Common myeloid progenitor, CD34-positive (primary cell): ENCODE data around the gene DVL3.

Experiments
- CTCF ChIA-PET: fragments of 350-600 bp; sonication (Branson Sonifier 250); formaldehyde crosslinking; loops from one replicate; lab custom pipeline; 2021; ENCODE audit warnings: antibody characterized with exemption; lab: Charles Lee
- POLR2A ChIA-PET: fragments of 350-600 bp; sonication (Branson Sonifier 250); formaldehyde crosslinking; loops from one replicate; lab custom pipeline; 2021; ENCODE audit warnings: antibody characterized with exemption; lab: Charles Lee
- DNase-seq, 3 donors: peaks; one replicate each; pipeline versions ENCODE4 v3.0.0 to v3.0.0-alpha.2; 2013
- H3K27ac ChIP-seq, 2 experiments: 1 replicate in 1 of 2; 2 replicates in 1 of 2; pipeline ENCODE4 v1.7.0; 2013; ENCODE audit warnings: inconsistent platforms in 2 of 2, low read length in 2 of 2, mild to moderate bottlenecking in 2 of 2, low read depth in 1 of 2, moderate library complexity in 1 of 2; ENCODE audit not compliant: severe bottlenecking in 2 of 2, insufficient read depth in 1 of 2, poor library complexity in 1 of 2
- H3K27me3 ChIP-seq, 5 experiments: replicated peaks in 2 of 5; 1 replicate in 3 of 5; 2 replicates in 2 of 5; pipeline versions ENCODE4 v1.6.1 to v1.7.0; 2013; ENCODE audit warnings: low read length in 4 of 5, mild to moderate bottlenecking in 2 of 5, moderate library complexity in 2 of 5, inconsistent platforms in 1 of 5; ENCODE audit not compliant: insufficient read depth in 5 of 5, control insufficient read depth in 4 of 5
- H3K36me3 ChIP-seq, 4 experiments: 1 replicate in 2 of 4; 2 replicates in 2 of 4; pipeline versions ENCODE4 v1.6.1 to v1.7.0; 2013; ENCODE audit warnings: low read length in 3 of 4, control low read depth in 1 of 4, mild to moderate bottlenecking in 1 of 4; ENCODE audit not compliant: control insufficient read depth in 4 of 4, insufficient read depth in 4 of 4
- H3K4me1 ChIP-seq, 4 experiments: 1 replicate in 3 of 4; 2 replicates in 1 of 4; pipeline versions ENCODE4 v1.6.1 to v1.7.1; 2013; ENCODE audit warnings: low read length in 3 of 4, mild to moderate bottlenecking in 3 of 4, control low read depth in 1 of 4, inconsistent platforms in 1 of 4, moderate library complexity in 1 of 4; ENCODE audit not compliant: control insufficient read depth in 4 of 4, insufficient read depth in 4 of 4; ENCODE audit errors: control extremely low read depth in 1 of 4
- H3K4me3 ChIP-seq, 7 experiments: 1 replicate in 4 of 7; 2 replicates in 3 of 7; pipeline versions ENCODE4 v1.5.1 to v1.7.0; 2013; ENCODE audit warnings: mild to moderate bottlenecking in 7 of 7, low read length in 6 of 7, moderate library complexity in 6 of 7, inconsistent platforms in 2 of 7, low read depth in 2 of 7, control low read depth in 1 of 7; ENCODE audit not compliant: insufficient read depth in 4 of 7, control insufficient read depth in 1 of 7; ENCODE audit errors: extremely low read depth in 1 of 7
- H3K9me3 ChIP-seq, 5 experiments: 1 replicate in 4 of 5; 2 replicates in 1 of 5; pipeline versions ENCODE4 v1.6.1 to v1.7.1; 2013; ENCODE audit warnings: low read length in 4 of 5, mild to moderate bottlenecking in 2 of 5, inconsistent platforms in 1 of 5, low read depth in 1 of 5, moderate library complexity in 1 of 5; ENCODE audit not compliant: control insufficient read depth in 4 of 5, insufficient read depth in 2 of 5; ENCODE audit errors: control extremely low read depth in 1 of 5
- WGBS: methylation state at CpG from one replicate; pipeline ENCODE4 v1.1.5; 2013; ENCODE audit not compliant: insufficient coverage; 5-methylcytosine and 5-hydroxymethylcytosine counted together

DVL3 gene

GRCh38 chr3:184200825-184201224, 45.6 kb downstream of the DVL3 start:
- ChIA-PET CTCF (no interaction called here), POLR2A (no interaction called here)

GRCh38 chr3:184203526-184203925, 48.3 kb downstream of the DVL3 start:
- 92% methylated on average over 8 of the region's 8 CpGs for WGBS
- Histone ChIP-seq H3K9me3 (no peaks in the 10 kb centered on the region), H3K4me3 (no peak overlapping the region), H3K27me3 (peaks cover 2 to 10% (median 3%) of the 10 kb centered on the region in 5 experiments), H3K36me3 (no peaks in the 10 kb centered on the region), H3K27ac (no peak overlapping the region), H3K4me1 (no peaks in the 10 kb centered on the region)
- DNase-seq = no peak
- POLR2A ChIA-PET = no interaction called here
- CTCF ChIA-PET = interaction anchor here (0.6 to 2.2 kb wide), 6 partner anchors 9 to 336 kb away, joined by 3 to 8 read pairs (median 4); no protein-coding TSS in a partner anchor

More at GRCh38 chr3:184200825-184201224, 45.6 kb downstream of the DVL3 start:
- H3K27me3 ChIP-seq = no peaks in the 10 kb centered on the region
- H3K4me1 ChIP-seq = no peaks in the 10 kb centered on the region
- no peak for DNase-seq
- no peak overlapping the region for H3K27ac ChIP-seq
- H3K4me3 ChIP-seq = no peak overlapping the region
- H3K36me3 ChIP-seq = peaks cover 0 to 6% (median 4%) of the 10 kb centered on the region in 4 experiments
- H3K9me3 ChIP-seq = no peaks in the 10 kb centered on the region

GRCh38 chr3:184209146-184209923, 54.2 kb downstream of the DVL3 start:
- DNase-seq = no peak
- WGBS = 86% methylated on average over 10 of the region's 11 CpGs
- Histone ChIP-seq H3K4me3 (no peak overlapping the region), H3K27ac (no peak overlapping the region), H3K9me3 (no peaks in the 10 kb centered on the region), H3K36me3 (no peaks in the 10 kb centered on the region), H3K4me1 (no peaks in the 10 kb centered on the region), H3K27me3 (peaks cover 2 to 12% (median 3%) of the 10 kb centered on the region in 5 experiments)
- POLR2A ChIA-PET = interaction anchor here (0.6 kb wide), 1 partner anchor 291 kb away, joined by 4 read pairs; no protein-coding TSS in a partner anchor
- CTCF ChIA-PET = interaction anchor here (1.2 to 2.8 kb wide), 3 partner anchors 19 to 311 kb away, joined by 3 to 10 read pairs (median 3); no protein-coding TSS in a partner anchor

- DNase-seq = no peak
- ChIA-PET POLR2A (no interaction called here), CTCF (interaction anchor here (0.7 to 2.8 kb wide), 2 partner anchors 17 to 79 kb away, joined by 3 to 10 read pairs; no protein-coding TSS in a partner anchor)
- no peaks in the 10 kb centered on the region for H3K4me1 ChIP-seq
- no peaks in the 10 kb centered on the region for H3K36me3 ChIP-seq
- no peak overlapping the region for H3K4me3 ChIP-seq
- WGBS = 94% methylated on average over 3 of the region's 5 CpGs
- H3K27ac ChIP-seq = no peak overlapping the region
- H3K9me3 ChIP-seq = no peaks in the 10 kb centered on the region
- H3K27me3 ChIP-seq = peaks cover 2 to 10% (median 4%) of the 10 kb centered on the region in 5 experiments
These were observed 56.1 kb downstream of the DVL3 start for GRCh38 chr3:184211297-184211696.

GRCh38 chr3:184211718-184212117, 56.5 kb downstream of the DVL3 start:
- Histone ChIP-seq H3K27me3 (peaks cover 2 to 6% (median 4%) of the 10 kb centered on the region in 5 experiments), H3K4me1 (no peaks in the 10 kb centered on the region), H3K36me3 (no peaks in the 10 kb centered on the region), H3K4me3 (no peak overlapping the region), H3K9me3 (no peaks in the 10 kb centered on the region), H3K27ac (no peak overlapping the region)
- DNase-seq = no peak
- POLR2A ChIA-PET = no interaction called here
- CTCF ChIA-PET = interaction anchor here (0.7 kb wide), 1 partner anchor 78 kb away, joined by 3 read pairs; no protein-coding TSS in a partner anchor
- WGBS = 75% methylated on average over 2 of the region's 5 CpGs

- DNase-seq = peak in 1 of 3 donors; percentile 28
- Histone ChIP-seq H3K36me3 (no peaks in the 10 kb centered on the region), H3K9me3 (no peaks in the 10 kb centered on the region), H3K4me3 (no peak overlapping the region), H3K4me1 (no peaks in the 10 kb centered on the region), H3K27me3 (peaks cover 0 to 4% (median 2%) of the 10 kb centered on the region in 5 experiments), H3K27ac (no peak overlapping the region)
- ChIA-PET POLR2A (no interaction called here), CTCF (interaction anchor here (1.4 kb wide), 1 partner anchor 326 kb away, joined by 3 read pairs; no protein-coding TSS in a partner anchor)
- no CpG with 5 or more reads among the region's 4 CpGs for WGBS
These were observed 63.6 kb downstream of the DVL3 start for GRCh38 chr3:184218814-184219213.

GRCh38 chr3:184222521-184222920, 67.3 kb downstream of the DVL3 start:
- H3K36me3 ChIP-seq = no peaks in the 10 kb centered on the region
- no peak for DNase-seq
- POLR2A ChIA-PET = no interaction called here
- peaks cover 3 to 9% (median 3%) of the 10 kb centered on the region in 5 experiments for H3K27me3 ChIP-seq
- no peaks in the 10 kb centered on the region for H3K9me3 ChIP-seq
- H3K27ac ChIP-seq = no peak overlapping the region
- H3K4me3 ChIP-seq = no peak overlapping the region
- no CpG with 5 or more reads among the region's 3 CpGs for WGBS
- H3K4me1 ChIP-seq = no peaks in the 10 kb centered on the region
- CTCF ChIA-PET = interaction anchor here (1.3 to 1.7 kb wide), 2 partner anchors 28 to 319 kb away, joined by 3 to 5 read pairs; no protein-coding TSS in a partner anchor
